SK-N-SH (cell line): ENCODE data around the gene ORC1.

Experiments used
- CTCF ChIP-seq: fragments of 200-600 bp; sonication (generic); IDR thresholded peaks from 2 replicates; pipeline ENCODE4 v1.6.1; 2017; ENCODE audit warnings: antibody characterized with exemption, mild to moderate bottlenecking, moderate library complexity
- EZH2phosphoT487 ChIP-seq: fragments of 200-600 bp; sonication (generic); IDR thresholded peaks from 2 replicates; pipeline ENCODE4 v1.6.1; 2017; ENCODE audit warnings: low read depth, mixed run types, mild to moderate bottlenecking, antibody characterized with exemption, moderate library complexity, borderline replicate concordance
- TF ChIP-seq, protein P1 (sequence below): IDR thresholded peaks from 2 replicates; pipeline ENCODE4 v1.6.1; 2012; ENCODE audit warnings: mild to moderate bottlenecking, low read depth, low read length, moderate library complexity

DNA sequence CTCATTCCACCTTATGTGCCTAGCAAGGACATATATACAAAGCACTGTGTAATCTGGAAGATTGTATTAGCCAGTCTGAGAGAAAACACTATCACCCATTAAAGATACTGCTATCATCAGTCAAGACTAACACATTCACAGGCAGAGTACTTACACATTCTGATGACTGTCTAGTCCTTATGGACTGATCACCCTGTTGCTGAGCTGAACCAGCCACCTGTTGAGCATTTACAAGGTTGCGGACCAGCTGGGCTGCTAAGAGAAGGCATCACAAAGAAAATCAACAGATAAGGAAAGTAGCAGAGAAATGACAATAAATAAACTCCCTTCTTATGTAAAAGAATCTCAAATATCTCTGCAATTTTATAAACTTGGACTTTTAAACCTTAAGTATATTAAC is 31.0 kb upstream of the ORC1 start:
- TF ChIP-seq CTCF = no peak
- TF ChIP-seq, protein P1, sequence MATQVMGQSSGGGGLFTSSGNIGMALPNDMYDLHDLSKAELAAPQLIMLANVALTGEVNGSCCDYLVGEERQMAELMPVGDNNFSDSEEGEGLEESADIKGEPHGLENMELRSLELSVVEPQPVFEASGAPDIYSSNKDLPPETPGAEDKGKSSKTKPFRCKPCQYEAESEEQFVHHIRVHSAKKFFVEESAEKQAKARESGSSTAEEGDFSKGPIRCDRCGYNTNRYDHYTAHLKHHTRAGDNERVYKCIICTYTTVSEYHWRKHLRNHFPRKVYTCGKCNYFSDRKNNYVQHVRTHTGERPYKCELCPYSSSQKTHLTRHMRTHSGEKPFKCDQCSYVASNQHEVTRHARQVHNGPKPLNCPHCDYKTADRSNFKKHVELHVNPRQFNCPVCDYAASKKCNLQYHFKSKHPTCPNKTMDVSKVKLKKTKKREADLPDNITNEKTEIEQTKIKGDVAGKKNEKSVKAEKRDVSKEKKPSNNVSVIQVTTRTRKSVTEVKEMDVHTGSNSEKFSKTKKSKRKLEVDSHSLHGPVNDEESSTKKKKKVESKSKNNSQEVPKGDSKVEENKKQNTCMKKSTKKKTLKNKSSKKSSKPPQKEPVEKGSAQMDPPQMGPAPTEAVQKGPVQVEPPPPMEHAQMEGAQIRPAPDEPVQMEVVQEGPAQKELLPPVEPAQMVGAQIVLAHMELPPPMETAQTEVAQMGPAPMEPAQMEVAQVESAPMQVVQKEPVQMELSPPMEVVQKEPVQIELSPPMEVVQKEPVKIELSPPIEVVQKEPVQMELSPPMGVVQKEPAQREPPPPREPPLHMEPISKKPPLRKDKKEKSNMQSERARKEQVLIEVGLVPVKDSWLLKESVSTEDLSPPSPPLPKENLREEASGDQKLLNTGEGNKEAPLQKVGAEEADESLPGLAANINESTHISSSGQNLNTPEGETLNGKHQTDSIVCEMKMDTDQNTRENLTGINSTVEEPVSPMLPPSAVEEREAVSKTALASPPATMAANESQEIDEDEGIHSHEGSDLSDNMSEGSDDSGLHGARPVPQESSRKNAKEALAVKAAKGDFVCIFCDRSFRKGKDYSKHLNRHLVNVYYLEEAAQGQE = no peak
- no peak for TF ChIP-seq EZH2phosphoT487
